WERI-Rb-1 (cell line): Measurements from ENCODE around the gene RTN4RL1.

ENCODE experiments used
- DNase-seq: peaks from one replicate; pipeline ENCODE4 v3.0.0-alpha.2; 2020
- H3K27ac ChIP-seq: fragments of 250-450 bp; sonication (Bioruptor Pico); 2 replicates; pipeline ENCODE4 v1.5.1; 2020; ENCODE audit warnings: mild to moderate bottlenecking, moderate library complexity
- H3K27me3 ChIP-seq: fragments of 250-450 bp; sonication (Bioruptor Pico); 2 replicates; pipeline ENCODE4 v1.5.1; 2021; ENCODE audit warnings: mild to moderate bottlenecking, low read depth, moderate library complexity; ENCODE audit not compliant: insufficient read depth, severe bottlenecking
- H3K36me3 ChIP-seq: fragments of 250-450 bp; sonication (Bioruptor Pico); 2 replicates; pipeline ENCODE4 v1.5.1; 2020; ENCODE audit warnings: mild to moderate bottlenecking, moderate library complexity
- H3K4me3 ChIP-seq: 2 replicates; pipeline ENCODE4 v1.5.1; 2011; ENCODE audit warnings: low read depth, mild to moderate bottlenecking, control low read depth, low read length
- H3K9me3 ChIP-seq: fragments of 250-450 bp; sonication (Bioruptor Pico); 2 replicates; pipeline ENCODE4 v1.5.1; 2021; ENCODE audit warnings: mild to moderate bottlenecking, moderate library complexity; ENCODE audit not compliant: severe bottlenecking
- TF ChIP-seq, protein P1 (sequence below): IDR thresholded peaks from 2 replicates; pipeline ENCODE4 v1.5.1; 2011; ENCODE audit warnings: low read depth, mild to moderate bottlenecking, control low read depth, inconsistent platforms, low read length

RTN4RL1 gene

DNA sequence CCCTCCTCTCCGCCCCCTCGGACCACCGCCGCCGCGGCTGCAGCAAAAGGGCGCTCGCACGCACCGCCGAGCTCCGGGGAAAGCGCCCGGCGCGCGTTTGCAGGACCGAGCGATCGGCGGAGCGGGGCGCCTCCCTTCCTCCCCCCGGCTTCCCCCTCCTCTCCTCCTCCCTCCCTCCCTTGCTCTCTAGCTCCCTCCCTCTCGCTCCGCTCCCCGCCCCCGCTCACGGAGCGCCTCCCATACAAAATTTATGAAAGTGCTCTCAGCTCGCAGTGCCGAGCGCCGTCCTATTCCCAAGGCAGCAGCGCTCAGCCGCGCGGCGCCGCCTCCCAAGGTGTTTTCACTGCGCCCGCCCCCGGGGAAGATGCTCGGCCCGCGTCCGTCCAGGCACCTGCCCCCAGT, at the start of gene RTN4RL1:
TSS of gene RTN4RL1 (minus strand) at position 115 of the 402 bp plus-strand sequence. CDS start 469 bp downstream, outside the sequence.
- Histone ChIP-seq H3K36me3 (peaks cover 2% of the 10 kb centered on the region; the same call in 1 of the 2 replicates), H3K9me3 (no peaks in the 10 kb centered on the region), H3K27ac (peak within 1 kb of the TSS; percentile 79), H3K27me3 (no peaks in the 10 kb centered on the region), H3K4me3 (peak within 1 kb of the TSS; percentile 88)
- DNase-seq: peak; percentile 89
- TF ChIP-seq, protein P1, sequence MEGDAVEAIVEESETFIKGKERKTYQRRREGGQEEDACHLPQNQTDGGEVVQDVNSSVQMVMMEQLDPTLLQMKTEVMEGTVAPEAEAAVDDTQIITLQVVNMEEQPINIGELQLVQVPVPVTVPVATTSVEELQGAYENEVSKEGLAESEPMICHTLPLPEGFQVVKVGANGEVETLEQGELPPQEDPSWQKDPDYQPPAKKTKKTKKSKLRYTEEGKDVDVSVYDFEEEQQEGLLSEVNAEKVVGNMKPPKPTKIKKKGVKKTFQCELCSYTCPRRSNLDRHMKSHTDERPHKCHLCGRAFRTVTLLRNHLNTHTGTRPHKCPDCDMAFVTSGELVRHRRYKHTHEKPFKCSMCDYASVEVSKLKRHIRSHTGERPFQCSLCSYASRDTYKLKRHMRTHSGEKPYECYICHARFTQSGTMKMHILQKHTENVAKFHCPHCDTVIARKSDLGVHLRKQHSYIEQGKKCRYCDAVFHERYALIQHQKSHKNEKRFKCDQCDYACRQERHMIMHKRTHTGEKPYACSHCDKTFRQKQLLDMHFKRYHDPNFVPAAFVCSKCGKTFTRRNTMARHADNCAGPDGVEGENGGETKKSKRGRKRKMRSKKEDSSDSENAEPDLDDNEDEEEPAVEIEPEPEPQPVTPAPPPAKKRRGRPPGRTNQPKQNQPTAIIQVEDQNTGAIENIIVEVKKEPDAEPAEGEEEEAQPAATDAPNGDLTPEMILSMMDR: no peak

- H3K36me3 ChIP-seq: peaks cover 43% of the 10 kb centered on the region
- no peaks in the 10 kb centered on the region for H3K27me3 ChIP-seq
- no peak overlapping the region for H3K27ac ChIP-seq
- no peak for DNase-seq
- TF ChIP-seq, protein P1: no peak
- no peaks in the 10 kb centered on the region for H3K9me3 ChIP-seq
- no peak overlapping the region for H3K4me3 ChIP-seq
Observed at GRCh38 chr17:2074919-2075318, 49.8 kb upstream of the RTN4RL1 start.

DNA sequence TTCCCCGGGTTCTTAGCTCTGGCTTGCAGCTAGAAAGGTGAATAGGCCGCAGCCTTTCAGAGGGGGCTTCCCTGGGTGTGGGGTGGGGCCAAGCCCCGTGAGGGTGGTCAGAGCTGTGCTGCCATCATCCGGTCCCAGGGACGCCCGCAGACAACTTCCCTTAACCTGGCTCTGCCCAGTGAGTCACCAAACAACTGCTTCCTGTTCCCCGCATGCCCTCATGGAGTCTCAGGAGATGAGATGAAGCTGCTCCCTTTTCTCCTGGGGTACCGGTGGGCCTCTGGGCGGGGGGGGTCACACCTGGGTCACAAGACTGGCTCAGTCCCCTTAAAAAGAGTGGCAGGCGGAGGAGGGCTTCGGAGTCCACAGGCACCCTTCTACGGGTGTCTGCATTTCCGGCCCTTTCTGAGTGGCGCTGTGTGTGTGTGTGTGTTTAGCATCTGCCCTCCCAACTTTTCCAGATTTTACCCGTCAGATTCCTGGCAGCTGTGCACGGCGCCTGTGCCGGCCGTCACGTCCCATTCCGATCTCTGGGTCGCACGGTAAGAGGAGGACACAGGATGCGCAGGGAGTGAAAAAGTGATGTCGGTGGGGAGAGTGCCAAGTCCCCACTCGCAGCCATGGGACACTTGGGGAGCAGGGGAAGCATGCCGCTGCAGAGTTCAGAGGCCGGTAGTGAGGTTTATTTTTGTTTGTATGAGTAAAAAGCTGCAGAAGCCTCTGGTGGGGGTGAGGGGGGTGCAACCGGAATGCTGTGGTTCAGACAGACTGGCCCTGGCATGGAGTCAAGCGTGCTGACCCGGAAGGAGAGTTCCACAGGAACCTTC, 46.5 kb upstream of the RTN4RL1 start:
- Histone ChIP-seq H3K27me3 (no peaks in the 10 kb centered on the region), H3K4me3 (no peak overlapping the region), H3K9me3 (no peaks in the 10 kb centered on the region), H3K27ac (no peak overlapping the region), H3K36me3 (peaks cover 24% of the 10 kb centered on the region)
- DNase-seq: no peak
- TF ChIP-seq, protein P1: no peak

- no peaks in the 10 kb centered on the region for H3K9me3 ChIP-seq
- H3K27me3 ChIP-seq: no peaks in the 10 kb centered on the region
- no peak for DNase-seq
- H3K4me3 ChIP-seq: no peak overlapping the region
- no peak overlapping the region for H3K27ac ChIP-seq
- TF ChIP-seq, protein P1: no peak
- peaks cover 25% of the 10 kb centered on the region for H3K36me3 ChIP-seq
Observed at GRCh38 chr17:2071024-2071385, 45.9 kb upstream of the RTN4RL1 start.

GRCh38 chr17:2070241-2071023, 45.3 kb upstream of the RTN4RL1 start:
- peaks cover 31% of the 10 kb centered on the region for H3K36me3 ChIP-seq
- no peaks in the 10 kb centered on the region for H3K9me3 ChIP-seq
- no peaks in the 10 kb centered on the region for H3K27me3 ChIP-seq
- no peak for DNase-seq
- peak overlapping the region; percentile 94 for H3K27ac ChIP-seq
- TF ChIP-seq, protein P1: peak; percentile 47
- H3K4me3 ChIP-seq: no peak overlapping the region
